ENCODE measurements around the gene MTUS2.
"Not testable (repeated sequence)": the region's sequence is repeated elsewhere in the genome, so short reads cannot be mapped to it uniquely, and the experiment has no call there.

Gene MTUS2

GRCh38 chr13:29339386-29340272 is 519.5 kb downstream of the MTUS2 start:
- DNase-seq, result no peak

- not testable (repeated sequence) for DNase-seq
Observed at GRCh38 chr13:29345860-29346582, 525.9 kb downstream of the MTUS2 start.

GRCh38 chr13:29355029-29355428 is 534.9 kb downstream of the MTUS2 start:
- no peak for DNase-seq

GRCh38 chr13:29359181-29359580 is 539.0 kb downstream of the MTUS2 start:
- no peak for DNase-seq

- DNase-seq, result no peak
Observed at GRCh38 chr13:29361716-29362115, 541.6 kb downstream of the MTUS2 start.

- DNase-seq, result peak; percentile 19
Observed at GRCh38 chr13:29362849-29363604, 542.9 kb downstream of the MTUS2 start.

GRCh38 chr13:29369060-29369743 is 549.1 kb downstream of the MTUS2 start:
- peak; percentile 12 for DNase-seq

GRCh38 chr13:29379281-29379680 is 559.1 kb downstream of the MTUS2 start:
- DNase-seq, result no peak

GRCh38 chr13:29379865-29380264 is 559.7 kb downstream of the MTUS2 start:
- no peak for DNase-seq

GRCh38 chr13:29382021-29382420 is 561.9 kb downstream of the MTUS2 start:
- DNase-seq, result no peak

- no peak for DNase-seq
Observed at GRCh38 chr13:29383476-29383875, 563.3 kb downstream of the MTUS2 start.

GRCh38 chr13:29384466-29384865 is 564.3 kb downstream of the MTUS2 start:
- DNase-seq, result no peak

- DNase-seq, result no peak
Observed at GRCh38 chr13:29384871-29385270, 564.7 kb downstream of the MTUS2 start.

- no peak for DNase-seq
Observed at GRCh38 chr13:29386246-29386645, 566.1 kb downstream of the MTUS2 start.

- not testable (repeated sequence) for DNase-seq
Observed at GRCh38 chr13:29390598-29390997, 570.5 kb downstream of the MTUS2 start.

- DNase-seq, result no peak
Observed at GRCh38 chr13:29396446-29396845, 576.3 kb downstream of the MTUS2 start.

- DNase-seq, result no peak
Observed at GRCh38 chr13:29397265-29397664, 577.1 kb downstream of the MTUS2 start.

- DNase-seq, result no peak
Observed at GRCh38 chr13:29402166-29402636, 582.1 kb downstream of the MTUS2 start.

GRCh38 chr13:29405401-29405800 is 585.3 kb downstream of the MTUS2 start:
- DNase-seq, result no peak

- DNase-seq, result no peak
Observed at GRCh38 chr13:29411481-29411880, 591.3 kb downstream of the MTUS2 start.

GRCh38 chr13:29418026-29418425 is 597.9 kb downstream of the MTUS2 start:
- DNase-seq, result no peak

GRCh38 chr13:29421118-29421517 is 601.0 kb downstream of the MTUS2 start:
- no peak for DNase-seq

- DNase-seq, result no peak
Observed at GRCh38 chr13:29422015-29422414, 601.9 kb downstream of the MTUS2 start.
